Astrocyte (in vitro differentiated cells and primary cell): Measurements from ENCODE around the gene SORT1. TPM values are rescaled to one million over a fixed set of nuclear protein-coding genes. Genes with fewer than 3 reads are reported as not detected.

Experiments used
- DNase-seq: peaks from one replicate; pipeline ENCODE4 v3.0.0-alpha.2; 2010; ENCODE audit warnings: low read depth
- FAIRE-seq: peaks from 2 replicates; lab custom pipeline; 2011; peaks lifted over from hg19 to GRCh38; lab: Jason Lieb, UNC
- H2AFZ ChIP-seq: 2 replicates; pipeline ENCODE4 v1.6.0; 2012; ENCODE audit warnings: low read depth, low read length, inconsistent platforms
- H3K27ac ChIP-seq: 2 replicates; pipeline ENCODE4 v1.5.1; 2011; ENCODE audit warnings: low read depth, low read length, inconsistent platforms
- H3K27me3 ChIP-seq: 2 replicates; pipeline ENCODE4 v1.6.0; 2011; ENCODE audit warnings: low read length, inconsistent platforms; ENCODE audit not compliant: insufficient read depth
- H3K36me3 ChIP-seq: 2 replicates; pipeline ENCODE4 v1.5.1; 2011; ENCODE audit warnings: low read length, inconsistent platforms; ENCODE audit not compliant: insufficient read depth
- H3K4me1 ChIP-seq: 2 replicates; pipeline ENCODE4 v1.5.1; 2011; ENCODE audit warnings: low read length, inconsistent platforms; ENCODE audit not compliant: insufficient read depth
- H3K4me2 ChIP-seq: 2 replicates; pipeline ENCODE4 v1.6.0; 2012; ENCODE audit warnings: low read length, inconsistent platforms
- H3K4me3 ChIP-seq: 2 replicates; pipeline ENCODE4 v1.5.1; 2011; ENCODE audit warnings: low read depth, mild to moderate bottlenecking, low read length, inconsistent platforms; ENCODE audit not compliant: insufficient read depth
- H3K79me2 ChIP-seq: 2 replicates; pipeline ENCODE4 v1.6.0; 2012; ENCODE audit warnings: mild to moderate bottlenecking, low read length, inconsistent platforms; ENCODE audit not compliant: insufficient read depth
- H3K9ac ChIP-seq: 2 replicates; pipeline ENCODE4 v1.6.0; 2012; ENCODE audit warnings: mild to moderate bottlenecking, low read length, inconsistent platforms
- H3K9me3 ChIP-seq: 2 replicates; pipeline ENCODE4 v1.5.1; 2012; ENCODE audit warnings: low read depth, mild to moderate bottlenecking, low read length, inconsistent platforms; ENCODE audit not compliant: insufficient read depth
- H4K20me1 ChIP-seq: 2 replicates; pipeline ENCODE4 v1.6.0; 2012; ENCODE audit warnings: low read length, inconsistent platforms; ENCODE audit not compliant: insufficient read depth
- H3K27ac Mint-ChIP-seq: one replicate; pipeline ENCODE4 v1.8.0; 2021; ENCODE audit warnings: mild to moderate bottlenecking, mixed read lengths; ENCODE audit not compliant: unreplicated experiment
- H3K27me3 Mint-ChIP-seq: one replicate; pipeline ENCODE4 v1.8.0; 2021; ENCODE audit warnings: low read depth, mixed read lengths; ENCODE audit not compliant: unreplicated experiment
- H3K36me3 Mint-ChIP-seq: one replicate; pipeline ENCODE4 v1.8.0; 2021; ENCODE audit warnings: low read depth, mixed read lengths; ENCODE audit not compliant: unreplicated experiment
- H3K4me1 Mint-ChIP-seq: one replicate; pipeline ENCODE4 v1.8.0; 2021; ENCODE audit warnings: low read depth, mixed read lengths; ENCODE audit not compliant: unreplicated experiment
- H3K4me3 Mint-ChIP-seq: one replicate; pipeline ENCODE4 v1.8.0; 2021; ENCODE audit warnings: mild to moderate bottlenecking, moderate library complexity, mixed read lengths; ENCODE audit not compliant: unreplicated experiment
- H3K9me3 Mint-ChIP-seq: one replicate; pipeline ENCODE4 v1.8.0; 2021; ENCODE audit warnings: mild to moderate bottlenecking, mixed read lengths; ENCODE audit not compliant: unreplicated experiment
- EZH2 ChIP-seq: IDR thresholded peaks from 2 replicates; pipeline ENCODE4 v1.6.1; 2012; ENCODE audit warnings: mild to moderate bottlenecking, low read length, inconsistent platforms; ENCODE audit not compliant: insufficient read depth
- total RNA-seq: library from RNA; stranded (reverse); gene quantifications from 2 replicates; pipeline ENCODE4 v1.2.1, GENCODE V29; 2021
- TF ChIP-seq, protein P1 (sequence below): IDR thresholded peaks from 2 replicates; pipeline ENCODE4 v1.5.1; 2011; ENCODE audit warnings: low read depth, mild to moderate bottlenecking, inconsistent platforms, low read length, moderate library complexity; ENCODE audit not compliant: insufficient read depth

Gene SORT1
- total RNA-seq, 1 donor from 2014 or later, result 135 TPM

GRCh38 chr1:109361069-109361468 is 36.6 kb downstream of the SORT1 start:
- H3K36me3 ChIP-seq, result peaks cover 5% of the 10 kb centered on the region
- H3K27ac Mint-ChIP-seq, result no peak overlapping the region
- TF ChIP-seq EZH2, result no peak
- TF ChIP-seq, protein P1, sequence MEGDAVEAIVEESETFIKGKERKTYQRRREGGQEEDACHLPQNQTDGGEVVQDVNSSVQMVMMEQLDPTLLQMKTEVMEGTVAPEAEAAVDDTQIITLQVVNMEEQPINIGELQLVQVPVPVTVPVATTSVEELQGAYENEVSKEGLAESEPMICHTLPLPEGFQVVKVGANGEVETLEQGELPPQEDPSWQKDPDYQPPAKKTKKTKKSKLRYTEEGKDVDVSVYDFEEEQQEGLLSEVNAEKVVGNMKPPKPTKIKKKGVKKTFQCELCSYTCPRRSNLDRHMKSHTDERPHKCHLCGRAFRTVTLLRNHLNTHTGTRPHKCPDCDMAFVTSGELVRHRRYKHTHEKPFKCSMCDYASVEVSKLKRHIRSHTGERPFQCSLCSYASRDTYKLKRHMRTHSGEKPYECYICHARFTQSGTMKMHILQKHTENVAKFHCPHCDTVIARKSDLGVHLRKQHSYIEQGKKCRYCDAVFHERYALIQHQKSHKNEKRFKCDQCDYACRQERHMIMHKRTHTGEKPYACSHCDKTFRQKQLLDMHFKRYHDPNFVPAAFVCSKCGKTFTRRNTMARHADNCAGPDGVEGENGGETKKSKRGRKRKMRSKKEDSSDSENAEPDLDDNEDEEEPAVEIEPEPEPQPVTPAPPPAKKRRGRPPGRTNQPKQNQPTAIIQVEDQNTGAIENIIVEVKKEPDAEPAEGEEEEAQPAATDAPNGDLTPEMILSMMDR, result no peak

DNA sequence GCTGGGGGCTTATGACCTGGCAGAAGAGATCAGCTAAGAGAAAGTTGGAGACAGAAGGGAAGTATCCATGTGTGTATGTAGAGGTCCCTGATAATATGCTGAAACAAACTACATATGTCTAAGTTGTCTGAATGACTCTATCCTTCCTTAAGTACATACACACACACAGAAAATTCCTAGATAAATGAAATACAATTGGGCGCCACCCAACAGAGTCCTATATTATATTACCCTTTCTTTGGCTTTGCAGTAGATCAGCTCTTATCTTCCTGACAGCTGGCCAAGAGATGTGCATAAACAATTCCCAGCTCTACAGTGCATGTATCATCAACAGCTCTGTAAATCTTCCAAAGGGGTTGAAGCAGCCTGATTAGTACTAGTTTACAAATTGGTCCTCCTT is 40.1 kb downstream of the SORT1 start:
- Histone ChIP-seq H2AFZ (no peak overlapping the region), H3K27me3 (no peaks in the 10 kb centered on the region), H3K36me3 (no peaks in the 10 kb centered on the region), H3K9ac (no peak overlapping the region), H3K79me2 (no peaks in the 10 kb centered on the region), H3K9me3 (no peaks in the 10 kb centered on the region), H3K4me1 (no peaks in the 10 kb centered on the region), H3K4me3 (no peak overlapping the region), H3K4me2 (no peak overlapping the region), H4K20me1 (no peaks in the 10 kb centered on the region), H3K27ac (no peak overlapping the region)
- no peak overlapping the region for H3K27ac Mint-ChIP-seq
- peaks cover 6% of the 10 kb centered on the region for H3K36me3 Mint-ChIP-seq
- FAIRE-seq (no peak), DNase-seq (no peak)
- H3K9me3 Mint-ChIP-seq, result no peaks in the 10 kb centered on the region
- H3K4me3 Mint-ChIP-seq, result no peak overlapping the region
- no peaks in the 10 kb centered on the region for H3K27me3 Mint-ChIP-seq
- H3K4me1 Mint-ChIP-seq, result peaks cover 9% of the 10 kb centered on the region
- no peak for TF ChIP-seq EZH2
- TF ChIP-seq, protein P1, result no peak

More at GRCh38 chr1:109361069-109361468, 36.6 kb downstream of the SORT1 start:
- no peaks in the 10 kb centered on the region for H3K27me3 ChIP-seq
- H3K4me2 ChIP-seq, result no peak overlapping the region
- H3K4me3 ChIP-seq, result no peak overlapping the region
- no peaks in the 10 kb centered on the region for H3K4me1 ChIP-seq
- no peaks in the 10 kb centered on the region for H3K9me3 ChIP-seq
- H4K20me1 ChIP-seq, result no peaks in the 10 kb centered on the region
- DNase-seq (no peak), FAIRE-seq (no peak)
- no peaks in the 10 kb centered on the region for H3K9me3 Mint-ChIP-seq
- H3K79me2 ChIP-seq, result no peaks in the 10 kb centered on the region
- no peak overlapping the region for H3K9ac ChIP-seq
- H2AFZ ChIP-seq, result no peak overlapping the region
- H3K27ac ChIP-seq, result no peak overlapping the region
- no peak overlapping the region for H3K4me3 Mint-ChIP-seq
- peaks cover 2% of the 10 kb centered on the region for H3K36me3 Mint-ChIP-seq
- peaks cover 9% of the 10 kb centered on the region for H3K4me1 Mint-ChIP-seq
- no peaks in the 10 kb centered on the region for H3K27me3 Mint-ChIP-seq

DNA sequence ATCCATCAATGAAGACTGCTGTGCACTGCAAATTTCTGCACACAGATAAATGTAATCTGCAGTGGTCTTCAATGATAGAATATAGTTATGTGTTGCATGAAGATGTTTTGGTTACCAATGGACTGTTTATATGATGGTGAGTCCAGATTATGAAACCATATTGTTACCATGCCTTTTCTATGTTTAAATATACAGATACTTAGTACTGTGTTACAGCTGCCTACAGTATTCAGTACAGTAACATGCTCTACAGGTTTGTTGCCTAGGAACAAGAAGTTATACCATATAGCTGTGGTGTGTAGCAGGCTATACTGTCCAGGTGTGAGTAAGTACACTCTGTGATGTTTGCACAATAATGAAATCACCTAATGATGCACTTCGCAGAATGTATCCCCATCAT is 40.8 kb downstream of the SORT1 start:
- H4K20me1 ChIP-seq, result no peaks in the 10 kb centered on the region
- no peak overlapping the region for H3K4me3 ChIP-seq
- no peak overlapping the region for H3K9ac ChIP-seq
- no peak for DNase-seq
- no peak overlapping the region for H3K4me2 ChIP-seq
- H3K4me1 ChIP-seq, result no peaks in the 10 kb centered on the region
- peaks cover 8% of the 10 kb centered on the region for H3K36me3 Mint-ChIP-seq
- no peaks in the 10 kb centered on the region for H3K9me3 Mint-ChIP-seq
- H2AFZ ChIP-seq, result no peak overlapping the region
- H3K27ac ChIP-seq, result no peak overlapping the region
- no peaks in the 10 kb centered on the region for H3K79me2 ChIP-seq
- H3K27me3 Mint-ChIP-seq, result no peaks in the 10 kb centered on the region
- H3K27ac Mint-ChIP-seq, result no peak overlapping the region
- no peaks in the 10 kb centered on the region for H3K27me3 ChIP-seq
- no peak for FAIRE-seq
- no peak overlapping the region for H3K4me3 Mint-ChIP-seq
- peaks cover 9% of the 10 kb centered on the region for H3K4me1 Mint-ChIP-seq
- no peak for TF ChIP-seq EZH2
- TF ChIP-seq, protein P1, result no peak
- no peaks in the 10 kb centered on the region for H3K36me3 ChIP-seq
- no peaks in the 10 kb centered on the region for H3K9me3 ChIP-seq
